ENCODE data around the gene STAU1.
A peak's percentile ranks its signal among the peaks of the same experiment; 100 is the strongest.
"Not testable (repeated sequence)": the region's sequence is repeated elsewhere in the genome, so short reads cannot be mapped to it uniquely, and the experiment has no call there.

STAU1 gene

GRCh38 chr20:49203011-49203410 lies 14.9 kb upstream of the STAU1 start:
- no peak for TF ChIP-seq CTCF (conservative IDR thresholded peaks at IDR 0.05)
- H3K27ac ChIP-seq = no peak overlapping the region

- no peak overlapping the region for H3K27ac ChIP-seq
- TF ChIP-seq CTCF (conservative IDR thresholded peaks at IDR 0.05) = no peak
These were observed 11.7 kb upstream of the STAU1 start for GRCh38 chr20:49199729-49200293.

GRCh38 chr20:49192944-49193518 lies 4.9 kb upstream of the STAU1 start:
- H3K27ac ChIP-seq = not testable (repeated sequence)

GRCh38 chr20:49187330-49187850 lies 744 bp downstream of the STAU1 start:
- TF ChIP-seq CTCF (conservative IDR thresholded peaks at IDR 0.05) = no peak

GRCh38 chr20:49186535-49187329 lies 1.4 kb downstream of the STAU1 start:
- peak overlapping the region; percentile 95 for H3K27ac ChIP-seq
- no peak for TF ChIP-seq CTCF (conservative IDR thresholded peaks at IDR 0.05)

More at GRCh38 chr20:49187330-49187850, 744 bp downstream of the STAU1 start:
- peak overlapping the region; percentile 95 for H3K27ac ChIP-seq

- TF ChIP-seq CTCF (conservative IDR thresholded peaks at IDR 0.05) = no peak
- peak overlapping the region; percentile 95 for H3K27ac ChIP-seq
These were observed 2.9 kb downstream of the STAU1 start for GRCh38 chr20:49185071-49185761.

- TF ChIP-seq CTCF (conservative IDR thresholded peaks at IDR 0.05) = no peak
- H3K27ac ChIP-seq = no peak overlapping the region
These were observed 3.5 kb downstream of the STAU1 start for GRCh38 chr20:49184691-49185070.

- not testable (repeated sequence) for H3K27ac ChIP-seq
These were observed 4.0 kb downstream of the STAU1 start for GRCh38 chr20:49184084-49184501.
